ENCODE results near the gene SMOC2.

DNA sequence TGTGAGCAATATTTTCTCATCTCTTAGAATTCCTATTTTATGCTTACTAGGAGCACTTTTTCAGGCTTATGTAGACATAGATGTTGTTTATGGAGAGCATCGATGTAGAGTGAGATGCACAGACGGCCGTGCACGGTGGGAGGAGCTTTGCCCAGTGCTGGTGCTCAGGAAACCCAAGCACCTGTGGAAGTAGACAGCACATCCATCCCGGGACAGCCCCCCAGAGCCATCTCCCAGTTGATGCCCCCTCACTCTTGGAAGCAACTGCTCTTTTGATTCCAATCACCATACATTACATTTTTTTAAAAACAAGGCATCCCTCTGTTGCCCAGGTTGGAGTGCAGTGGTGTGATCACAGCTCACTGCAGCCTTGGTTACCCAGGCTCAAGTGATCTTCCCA, 143.7 kb downstream of the SMOC2 start:
- TF ChIP-seq, protein P1, sequence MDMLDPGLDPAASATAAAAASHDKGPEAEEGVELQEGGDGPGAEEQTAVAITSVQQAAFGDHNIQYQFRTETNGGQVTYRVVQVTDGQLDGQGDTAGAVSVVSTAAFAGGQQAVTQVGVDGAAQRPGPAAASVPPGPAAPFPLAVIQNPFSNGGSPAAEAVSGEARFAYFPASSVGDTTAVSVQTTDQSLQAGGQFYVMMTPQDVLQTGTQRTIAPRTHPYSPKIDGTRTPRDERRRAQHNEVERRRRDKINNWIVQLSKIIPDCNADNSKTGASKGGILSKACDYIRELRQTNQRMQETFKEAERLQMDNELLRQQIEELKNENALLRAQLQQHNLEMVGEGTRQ (IDR thresholded peaks at IDR 0.05; ENCODE audit: borderline replicate concordance, low read depth, low read length) = no peak
- no peak for TF ChIP-seq YY1 (IDR thresholded peaks at IDR 0.05; ENCODE audit: low read depth)
- TF ChIP-seq EP300 (IDR thresholded peaks at IDR 0.05; ENCODE audit: borderline replicate concordance in 1 of 2, low read depth in 1 of 2, low read length in 1 of 2) = no peak
- TF ChIP-seq, protein P2, sequence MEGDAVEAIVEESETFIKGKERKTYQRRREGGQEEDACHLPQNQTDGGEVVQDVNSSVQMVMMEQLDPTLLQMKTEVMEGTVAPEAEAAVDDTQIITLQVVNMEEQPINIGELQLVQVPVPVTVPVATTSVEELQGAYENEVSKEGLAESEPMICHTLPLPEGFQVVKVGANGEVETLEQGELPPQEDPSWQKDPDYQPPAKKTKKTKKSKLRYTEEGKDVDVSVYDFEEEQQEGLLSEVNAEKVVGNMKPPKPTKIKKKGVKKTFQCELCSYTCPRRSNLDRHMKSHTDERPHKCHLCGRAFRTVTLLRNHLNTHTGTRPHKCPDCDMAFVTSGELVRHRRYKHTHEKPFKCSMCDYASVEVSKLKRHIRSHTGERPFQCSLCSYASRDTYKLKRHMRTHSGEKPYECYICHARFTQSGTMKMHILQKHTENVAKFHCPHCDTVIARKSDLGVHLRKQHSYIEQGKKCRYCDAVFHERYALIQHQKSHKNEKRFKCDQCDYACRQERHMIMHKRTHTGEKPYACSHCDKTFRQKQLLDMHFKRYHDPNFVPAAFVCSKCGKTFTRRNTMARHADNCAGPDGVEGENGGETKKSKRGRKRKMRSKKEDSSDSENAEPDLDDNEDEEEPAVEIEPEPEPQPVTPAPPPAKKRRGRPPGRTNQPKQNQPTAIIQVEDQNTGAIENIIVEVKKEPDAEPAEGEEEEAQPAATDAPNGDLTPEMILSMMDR (IDR thresholded peaks at IDR 0.05) = no peak
- TF ChIP-seq ELF1 (IDR thresholded peaks at IDR 0.05) = no peak
- TF ChIP-seq TCF12 (IDR thresholded peaks at IDR 0.05) = no peak
- TF ChIP-seq, protein P3, sequence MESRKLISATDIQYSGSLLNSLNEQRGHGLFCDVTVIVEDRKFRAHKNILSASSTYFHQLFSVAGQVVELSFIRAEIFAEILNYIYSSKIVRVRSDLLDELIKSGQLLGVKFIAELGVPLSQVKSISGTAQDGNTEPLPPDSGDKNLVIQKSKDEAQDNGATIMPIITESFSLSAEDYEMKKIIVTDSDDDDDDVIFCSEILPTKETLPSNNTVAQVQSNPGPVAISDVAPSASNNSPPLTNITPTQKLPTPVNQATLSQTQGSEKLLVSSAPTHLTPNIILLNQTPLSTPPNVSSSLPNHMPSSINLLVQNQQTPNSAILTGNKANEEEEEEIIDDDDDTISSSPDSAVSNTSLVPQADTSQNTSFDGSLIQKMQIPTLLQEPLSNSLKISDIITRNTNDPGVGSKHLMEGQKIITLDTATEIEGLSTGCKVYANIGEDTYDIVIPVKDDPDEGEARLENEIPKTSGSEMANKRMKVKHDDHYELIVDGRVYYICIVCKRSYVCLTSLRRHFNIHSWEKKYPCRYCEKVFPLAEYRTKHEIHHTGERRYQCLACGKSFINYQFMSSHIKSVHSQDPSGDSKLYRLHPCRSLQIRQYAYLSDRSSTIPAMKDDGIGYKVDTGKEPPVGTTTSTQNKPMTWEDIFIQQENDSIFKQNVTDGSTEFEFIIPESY (IDR thresholded peaks at IDR 0.05; ENCODE audit: borderline replicate concordance, low read depth) = no peak
- TF ChIP-seq GABPA (IDR thresholded peaks at IDR 0.05; ENCODE audit: low read depth) = no peak
- TF ChIP-seq NFIC (IDR thresholded peaks at IDR 0.05; ENCODE audit: borderline replicate concordance) = no peak
- TF ChIP-seq REST (IDR thresholded peaks at IDR 0.05; ENCODE audit: low read depth, low read length) = no peak
- TF ChIP-seq FOXM1 (IDR thresholded peaks at IDR 0.05; ENCODE audit: low read depth) = no peak
